ENCODE results near the gene CASP1.

DNA sequence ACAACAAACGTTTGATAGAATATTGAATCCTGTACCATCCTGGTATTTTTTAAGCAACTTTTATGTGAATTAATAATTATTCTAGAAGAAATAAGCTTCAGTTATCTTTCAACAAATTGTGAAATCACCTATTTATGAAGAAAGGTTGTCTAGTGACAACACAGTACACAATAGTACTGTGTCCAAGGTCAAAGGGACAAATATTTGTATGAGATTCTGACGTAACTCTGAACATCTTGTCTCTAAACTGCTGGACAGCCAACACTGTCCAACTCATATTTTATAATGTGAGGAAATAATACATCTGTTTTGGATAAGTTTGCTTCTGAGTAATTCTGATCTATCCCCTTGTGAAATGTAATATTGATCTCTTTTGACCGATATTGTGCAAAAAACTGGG is 30.9 kb downstream of the CASP1 start:
- TF ChIP-seq CEBPB (IDR thresholded peaks at IDR 0.05) (no peak), EP300 (IDR thresholded peaks at IDR 0.05; ENCODE audit: borderline replicate concordance) (no peak), TAF1 (IDR thresholded peaks at IDR 0.05; ENCODE audit: low read depth) (no peak), FOXM1 (IDR thresholded peaks at IDR 0.05; ENCODE audit: borderline replicate concordance, low read depth) (no peak), NFIC (IDR thresholded peaks at IDR 0.05) (no peak), EGR1 (IDR thresholded peaks at IDR 0.05) (no peak)
- TF ChIP-seq, protein P1, sequence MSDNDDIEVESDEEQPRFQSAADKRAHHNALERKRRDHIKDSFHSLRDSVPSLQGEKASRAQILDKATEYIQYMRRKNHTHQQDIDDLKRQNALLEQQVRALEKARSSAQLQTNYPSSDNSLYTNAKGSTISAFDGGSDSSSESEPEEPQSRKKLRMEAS (IDR thresholded peaks at IDR 0.05): no peak
- TF ChIP-seq, protein P2, sequence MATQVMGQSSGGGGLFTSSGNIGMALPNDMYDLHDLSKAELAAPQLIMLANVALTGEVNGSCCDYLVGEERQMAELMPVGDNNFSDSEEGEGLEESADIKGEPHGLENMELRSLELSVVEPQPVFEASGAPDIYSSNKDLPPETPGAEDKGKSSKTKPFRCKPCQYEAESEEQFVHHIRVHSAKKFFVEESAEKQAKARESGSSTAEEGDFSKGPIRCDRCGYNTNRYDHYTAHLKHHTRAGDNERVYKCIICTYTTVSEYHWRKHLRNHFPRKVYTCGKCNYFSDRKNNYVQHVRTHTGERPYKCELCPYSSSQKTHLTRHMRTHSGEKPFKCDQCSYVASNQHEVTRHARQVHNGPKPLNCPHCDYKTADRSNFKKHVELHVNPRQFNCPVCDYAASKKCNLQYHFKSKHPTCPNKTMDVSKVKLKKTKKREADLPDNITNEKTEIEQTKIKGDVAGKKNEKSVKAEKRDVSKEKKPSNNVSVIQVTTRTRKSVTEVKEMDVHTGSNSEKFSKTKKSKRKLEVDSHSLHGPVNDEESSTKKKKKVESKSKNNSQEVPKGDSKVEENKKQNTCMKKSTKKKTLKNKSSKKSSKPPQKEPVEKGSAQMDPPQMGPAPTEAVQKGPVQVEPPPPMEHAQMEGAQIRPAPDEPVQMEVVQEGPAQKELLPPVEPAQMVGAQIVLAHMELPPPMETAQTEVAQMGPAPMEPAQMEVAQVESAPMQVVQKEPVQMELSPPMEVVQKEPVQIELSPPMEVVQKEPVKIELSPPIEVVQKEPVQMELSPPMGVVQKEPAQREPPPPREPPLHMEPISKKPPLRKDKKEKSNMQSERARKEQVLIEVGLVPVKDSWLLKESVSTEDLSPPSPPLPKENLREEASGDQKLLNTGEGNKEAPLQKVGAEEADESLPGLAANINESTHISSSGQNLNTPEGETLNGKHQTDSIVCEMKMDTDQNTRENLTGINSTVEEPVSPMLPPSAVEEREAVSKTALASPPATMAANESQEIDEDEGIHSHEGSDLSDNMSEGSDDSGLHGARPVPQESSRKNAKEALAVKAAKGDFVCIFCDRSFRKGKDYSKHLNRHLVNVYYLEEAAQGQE (IDR thresholded peaks at IDR 0.05; ENCODE audit: low read depth): no peak

Data from Ishikawa (cell line).